Measurements from ENCODE around the gene SAMD4A.

The SAMD4A gene

GRCh38 chr14:54629183-54629582, 62.3 kb downstream of the SAMD4A start:
- DNase-seq (ENCODE audit: low read depth in 2 of 2), result no peak

DNA sequence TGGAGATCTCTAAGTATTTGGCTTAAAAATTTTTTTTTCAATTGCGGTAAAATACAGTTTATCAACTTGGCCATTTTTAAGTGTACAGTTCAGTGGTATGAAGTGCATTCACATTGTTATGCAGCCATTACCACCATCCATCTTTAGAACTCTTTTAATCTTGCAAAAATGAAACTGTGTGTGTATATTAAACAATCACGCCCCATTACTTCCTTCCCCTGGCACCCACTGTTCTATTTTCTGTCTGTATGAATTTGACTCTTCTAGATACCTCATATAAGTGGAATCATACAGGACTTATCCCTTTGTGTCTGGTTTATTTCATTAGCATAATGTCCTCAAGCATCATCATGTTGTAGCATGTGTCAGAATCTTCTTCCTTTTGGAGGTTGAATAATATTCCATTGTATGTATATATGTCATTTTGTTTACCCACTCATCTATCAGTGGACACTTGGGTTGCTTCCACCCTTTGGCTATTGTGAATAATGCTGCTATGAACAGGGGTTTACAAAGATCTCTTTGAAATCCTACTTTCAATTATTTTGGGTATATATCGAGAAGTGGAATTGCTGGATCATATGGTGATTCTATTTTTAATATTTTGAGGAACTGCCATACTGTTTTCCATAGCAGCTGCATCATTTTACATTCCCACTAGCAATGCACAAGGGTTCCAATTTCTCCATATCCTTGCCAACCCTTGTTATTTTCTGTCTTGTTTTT, 62.9 kb downstream of the SAMD4A start:
- DNase-seq (ENCODE audit: low read depth in 2 of 2), result no peak

GRCh38 chr14:54631016-54631415, 64.1 kb downstream of the SAMD4A start:
- DNase-seq (ENCODE audit: low read depth in 2 of 2), result no peak

DNA sequence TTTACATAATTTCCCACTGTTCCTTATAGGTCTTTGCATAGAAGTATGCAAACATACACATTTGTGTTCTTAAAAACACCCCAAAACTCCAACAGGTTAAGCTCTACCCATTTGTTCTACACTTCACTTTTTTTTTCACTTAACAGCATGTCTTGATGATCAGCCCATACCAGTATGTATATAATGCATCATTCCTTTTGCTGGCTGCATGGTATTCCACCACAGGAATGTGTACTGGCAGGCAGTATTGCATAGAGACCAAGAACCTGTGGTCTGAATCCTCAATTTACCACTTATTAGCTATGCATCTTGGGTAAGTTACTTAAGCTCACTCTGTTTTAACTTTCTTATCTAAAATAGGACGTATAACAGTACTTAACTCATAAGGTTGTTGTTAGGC, 65.5 kb downstream of the SAMD4A start:
- DNase-seq (ENCODE audit: low read depth in 2 of 2), result no peak

DNA sequence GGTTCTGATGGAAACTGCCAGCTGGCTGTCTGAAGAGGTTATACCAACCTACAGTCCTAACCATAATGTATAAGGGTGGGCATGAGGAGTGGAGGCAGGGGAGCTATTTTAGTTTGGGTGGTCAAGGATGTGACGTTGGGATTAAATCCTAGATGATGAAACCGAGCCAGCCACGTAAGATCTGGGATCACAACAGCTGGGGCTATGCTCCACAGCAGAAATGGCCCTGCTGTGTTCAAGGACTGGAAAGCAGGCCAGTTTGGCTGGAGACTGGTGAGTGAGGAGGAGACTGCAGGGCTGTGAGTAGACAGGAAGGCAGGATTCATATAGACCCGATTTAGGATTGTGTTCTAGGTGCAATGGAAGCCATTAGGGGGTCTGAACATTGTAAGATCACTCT, 66.1 kb downstream of the SAMD4A start:
- DNase-seq (ENCODE audit: low read depth in 2 of 2), result no peak

DNA sequence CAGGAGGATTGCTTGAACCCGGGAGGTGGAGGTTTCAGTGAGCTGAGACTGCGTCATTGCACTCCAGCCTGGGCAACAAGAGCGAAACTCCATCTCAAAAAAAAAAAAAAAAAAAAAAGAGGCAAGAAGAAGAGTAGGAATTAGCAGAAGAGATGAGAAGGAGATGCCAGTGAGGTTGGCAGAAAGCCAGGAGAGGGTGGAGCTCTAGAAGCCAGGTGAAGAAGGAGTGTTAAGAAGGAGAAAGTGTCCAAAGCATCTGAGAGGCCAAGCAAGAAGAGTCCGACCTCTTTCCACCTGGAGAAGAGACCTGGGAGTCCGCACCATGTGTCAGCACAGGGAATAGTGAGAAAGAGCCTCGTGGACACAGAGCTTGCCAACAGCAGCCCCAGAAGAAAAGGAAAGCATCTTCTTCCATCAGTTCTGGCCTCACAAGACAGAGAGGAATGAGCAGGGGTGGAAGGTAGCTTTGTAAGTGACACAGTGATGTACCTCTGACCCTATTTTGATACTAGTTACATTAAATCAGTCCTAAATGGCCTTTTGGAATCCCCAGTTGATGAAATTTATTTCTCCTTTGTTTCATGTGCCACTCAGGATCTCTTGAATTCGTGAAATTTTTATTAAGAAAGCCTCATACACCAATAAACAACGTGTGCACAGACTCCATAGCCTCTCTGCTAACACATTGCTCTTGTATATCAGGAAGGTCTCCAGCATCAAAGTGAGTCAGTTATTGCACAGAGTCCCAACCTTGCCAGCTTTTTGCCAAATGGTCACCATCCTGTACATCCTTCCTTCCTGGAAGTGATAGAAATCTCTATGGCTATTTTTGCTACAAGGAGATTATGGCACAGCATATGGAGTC, 70.6 kb downstream of the SAMD4A start:
- no peak for DNase-seq (ENCODE audit: low read depth in 2 of 2)

DNA sequence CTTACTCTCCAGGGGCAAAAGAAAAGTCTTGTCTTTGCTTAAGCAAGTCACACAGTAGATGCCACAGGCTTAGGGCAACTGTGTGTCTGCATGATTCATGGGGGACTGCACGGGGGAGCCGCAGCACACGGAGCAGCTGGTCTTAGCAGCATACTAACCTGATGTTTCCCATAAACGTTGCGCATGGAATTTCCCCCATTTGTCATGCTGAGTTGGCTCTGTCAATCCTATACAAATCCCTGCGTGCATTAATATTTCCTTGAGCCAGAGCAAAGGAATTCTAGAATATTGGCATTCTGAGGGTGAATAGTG, 71.2 kb downstream of the SAMD4A start:
- DNase-seq (ENCODE audit: low read depth in 2 of 2), result no peak

DNA sequence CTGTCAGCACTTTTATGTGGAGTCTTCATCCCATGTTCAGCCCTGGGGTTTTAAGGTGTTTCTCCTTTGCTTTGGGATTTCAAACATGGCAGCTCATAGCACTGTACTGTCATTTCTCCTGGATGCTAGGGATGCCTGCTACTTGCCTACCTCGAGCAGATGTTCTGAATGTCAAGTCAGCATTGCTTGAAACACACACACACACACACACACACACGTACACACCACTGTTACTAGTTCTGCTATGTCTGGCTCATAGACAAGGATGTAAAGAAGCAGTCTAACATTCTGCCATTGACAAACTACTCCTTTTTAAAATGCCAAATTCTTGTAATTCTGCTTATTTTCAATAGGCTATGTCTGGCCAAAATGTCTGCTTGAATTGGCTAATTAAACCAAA, 72.7 kb downstream of the SAMD4A start:
- no peak for DNase-seq (ENCODE audit: low read depth in 2 of 2)

- DNase-seq (ENCODE audit: low read depth in 2 of 2), result no peak
These were observed 73.6 kb downstream of the SAMD4A start for GRCh38 chr14:54640506-54640905.

GRCh38 chr14:54642121-54642520, 75.2 kb downstream of the SAMD4A start:
- DNase-seq (ENCODE audit: low read depth in 2 of 2), result no peak

DNA sequence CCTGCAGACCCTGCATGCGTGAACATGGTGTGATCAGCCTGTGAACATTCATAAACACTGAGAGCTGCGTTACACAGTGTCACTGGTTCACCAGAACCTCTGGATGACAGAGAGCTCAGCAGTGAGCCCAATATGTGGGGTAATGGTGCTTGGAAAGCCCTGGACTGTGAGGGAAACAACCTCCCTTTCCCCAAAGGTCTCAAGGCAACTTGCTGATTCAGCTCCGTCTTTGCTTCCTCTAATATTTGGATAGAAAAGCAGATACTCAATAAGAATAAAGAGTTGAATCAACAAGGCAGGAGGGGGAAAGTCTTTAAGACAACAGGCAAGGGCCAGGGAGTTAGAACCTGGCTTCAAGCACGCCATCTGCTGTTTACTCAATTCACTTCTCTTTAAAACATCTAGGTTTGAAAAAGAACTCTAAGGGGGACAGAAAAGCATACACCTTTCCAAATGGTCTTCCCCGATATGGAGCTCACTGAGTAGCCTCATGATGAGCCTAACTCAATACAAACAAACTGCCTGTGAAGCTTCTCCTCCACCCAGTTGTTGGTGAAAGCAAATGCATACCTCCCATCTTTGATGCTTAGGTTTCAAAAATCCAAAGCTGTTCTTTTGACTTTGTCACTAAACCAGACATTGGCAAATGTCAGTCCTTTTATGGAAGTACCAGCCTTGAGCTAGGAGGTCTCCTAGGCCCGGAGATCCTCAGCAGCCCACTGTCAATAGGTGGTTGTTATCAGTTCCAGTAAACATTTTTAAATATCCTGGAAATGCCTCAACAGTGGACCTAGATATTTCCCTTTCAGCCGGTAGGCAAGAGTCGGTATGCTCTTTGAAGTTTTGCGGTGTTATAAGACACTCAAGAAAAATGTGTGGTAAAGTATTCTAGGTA, 76.1 kb downstream of the SAMD4A start:
- no peak for DNase-seq (ENCODE audit: low read depth in 2 of 2)

- no peak for DNase-seq (ENCODE audit: low read depth in 2 of 2)
These were observed 76.8 kb downstream of the SAMD4A start for GRCh38 chr14:54643696-54644176.

GRCh38 chr14:54645639-54646038, 78.7 kb downstream of the SAMD4A start:
- DNase-seq (ENCODE audit: low read depth in 2 of 2), result no peak

GRCh38 chr14:54646626-54647025, 79.7 kb downstream of the SAMD4A start:
- DNase-seq (ENCODE audit: low read depth in 2 of 2), result no peak

DNA sequence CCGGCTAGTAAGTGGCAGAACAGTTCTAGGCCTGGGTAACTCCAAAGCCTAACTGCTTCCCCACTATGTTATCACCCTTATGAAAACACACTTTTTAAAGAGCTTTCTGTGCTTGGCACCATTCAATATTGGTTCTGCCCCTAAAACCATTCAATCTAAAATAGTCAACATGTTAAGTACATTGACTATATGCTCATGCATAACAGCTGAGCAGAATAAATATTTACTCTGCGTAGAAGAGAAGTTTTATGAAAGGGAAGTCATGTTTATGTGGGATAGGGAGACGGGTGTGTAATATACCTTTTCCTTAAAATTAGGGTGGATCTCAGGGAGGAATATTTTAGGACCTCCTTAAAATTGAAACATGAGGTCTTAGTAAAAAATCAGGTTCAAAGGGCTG, 80.5 kb downstream of the SAMD4A start:
- no peak for DNase-seq (ENCODE audit: low read depth in 2 of 2)

GRCh38 chr14:54649056-54649455, 82.1 kb downstream of the SAMD4A start:
- DNase-seq (ENCODE audit: low read depth in 2 of 2), result no peak

DNA sequence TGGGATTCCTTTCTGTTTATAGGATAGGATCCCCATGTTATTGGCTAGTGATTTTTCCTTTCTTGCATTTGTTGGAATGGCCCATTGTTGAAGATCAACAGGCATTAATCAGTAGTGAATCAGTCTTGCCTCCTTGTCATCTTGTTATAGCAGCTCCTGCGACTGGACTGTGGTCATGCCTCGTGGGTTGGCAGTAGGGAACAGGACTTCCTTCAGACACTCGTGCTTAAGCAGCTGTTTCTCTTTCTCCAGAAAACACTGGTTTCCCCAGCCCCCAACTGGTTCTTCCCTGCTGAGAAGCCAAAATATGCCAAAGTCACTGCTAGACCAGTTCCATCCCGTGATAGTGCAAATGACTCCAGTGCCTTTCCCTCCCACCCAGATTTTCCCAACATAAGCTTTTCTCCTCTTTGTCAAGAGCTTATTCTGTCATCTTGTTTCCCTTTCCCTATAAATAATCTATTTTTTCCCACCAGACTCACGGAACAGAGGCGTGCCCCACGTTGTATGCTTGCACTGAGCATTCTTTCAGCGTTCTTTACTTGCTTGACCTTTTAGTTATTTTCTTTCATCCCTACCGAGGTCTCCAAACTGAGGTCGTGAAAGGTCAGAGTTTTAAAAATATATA, 83.5 kb downstream of the SAMD4A start:
- no peak for DNase-seq (ENCODE audit: low read depth in 2 of 2)

DNA sequence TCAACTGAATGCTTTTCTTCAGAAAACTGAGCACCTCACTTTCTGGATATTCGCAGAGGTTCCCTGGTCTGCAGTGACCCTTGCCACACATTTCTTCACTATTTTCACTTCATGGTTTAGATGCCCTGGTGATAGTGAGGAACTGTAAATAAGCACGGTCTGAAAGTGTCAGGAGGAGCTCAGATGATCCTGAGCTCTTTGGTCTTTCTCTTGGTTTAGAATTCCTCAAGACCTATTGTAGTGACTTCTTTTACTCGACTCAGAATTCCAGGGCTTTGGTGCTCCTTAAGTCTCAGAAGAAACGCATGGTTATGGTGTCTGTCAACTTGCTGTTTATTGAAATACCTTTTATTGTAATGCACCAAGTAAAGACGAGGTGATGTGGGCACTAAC, 84.0 kb downstream of the SAMD4A start:
- no peak for DNase-seq (ENCODE audit: low read depth in 2 of 2)

DNA sequence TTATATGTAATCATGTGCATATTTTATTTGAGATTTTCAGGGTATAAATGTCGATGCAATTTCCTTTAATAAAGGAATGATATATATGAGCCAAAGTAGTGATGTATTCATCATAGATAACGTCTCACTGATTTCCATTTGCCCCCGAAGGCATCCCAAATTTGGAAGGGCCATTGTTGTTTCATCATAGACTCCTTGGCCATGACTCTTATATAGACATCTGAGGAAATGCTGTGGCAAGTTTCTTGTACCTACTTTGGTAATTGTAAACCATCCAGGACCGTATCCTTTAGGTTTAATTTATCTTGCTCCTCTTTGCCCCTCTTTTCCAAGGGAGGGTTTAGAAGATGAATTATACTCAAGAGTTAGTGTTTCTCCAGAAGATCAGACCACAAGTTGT, 84.7 kb downstream of the SAMD4A start:
- DNase-seq (ENCODE audit: low read depth in 2 of 2), result no peak

DNA sequence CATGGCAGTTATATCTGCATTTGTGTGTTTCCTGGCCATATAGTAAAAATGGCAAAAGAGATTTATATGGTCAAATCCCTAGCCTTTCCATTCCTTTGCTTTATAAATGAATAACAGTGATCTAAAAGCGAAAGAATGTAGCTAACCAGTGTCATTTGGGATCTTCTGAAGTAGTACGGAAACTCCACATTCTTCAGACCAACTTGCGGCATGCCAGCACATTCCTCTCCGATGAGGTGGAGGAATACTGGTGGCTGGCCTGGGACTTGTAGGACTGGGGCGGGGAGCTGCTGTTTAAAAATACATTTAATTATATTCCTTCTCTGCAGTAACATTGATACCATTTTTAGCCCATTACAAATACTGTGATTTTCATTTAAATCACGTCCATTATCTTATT, 85.3 kb downstream of the SAMD4A start:
- no peak for DNase-seq (ENCODE audit: low read depth in 2 of 2)

DNA sequence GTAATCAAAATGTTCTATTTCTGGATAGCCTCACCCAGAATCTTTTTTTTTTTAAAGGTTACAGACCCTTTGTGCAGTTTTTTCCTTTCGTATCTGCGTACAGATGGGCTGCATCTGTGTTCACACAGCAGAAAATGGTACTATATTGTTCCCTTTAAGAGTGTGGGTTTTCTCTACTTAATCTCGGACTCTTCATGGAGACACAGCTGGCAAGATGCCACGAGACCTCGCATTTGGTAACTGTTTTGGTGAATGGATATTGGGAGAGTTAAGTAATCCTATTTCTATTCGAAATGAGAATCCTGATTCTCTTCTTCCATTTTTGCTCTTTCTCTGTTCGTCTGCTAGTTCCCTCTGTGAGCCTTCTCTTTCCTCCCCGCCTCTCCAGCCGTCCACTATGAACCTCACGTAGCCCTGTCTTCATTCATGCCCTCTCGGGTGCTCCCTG, 85.7 kb downstream of the SAMD4A start:
- DNase-seq (ENCODE audit: low read depth in 2 of 2), result no peak

Measured in stimulated activated CD8-positive, alpha-beta memory T cell treated with anti-CD3 and anti-CD28 coated beads, Interleukin-15, amount 100 ng/mL, for 4 hours (primary cell).